ENCODE results near the gene UBE2J2.

The UBE2J2 gene

GRCh38 chr1:1291023-1291528 lies 17.4 kb upstream of the UBE2J2 start:
- no peaks in the 10 kb centered on the region for H3K79me2 ChIP-seq (ENCODE audit: low read length)
- H3K36me3 ChIP-seq (replicated peaks; ENCODE audit: low read depth, low read length) = no peaks in the 10 kb centered on the region
- H3K4me3 ChIP-seq (ENCODE audit: low read length) = no peak overlapping the region
- no peak overlapping the region for H2AFZ ChIP-seq (ENCODE audit: low read depth, low read length)
- no peaks in the 10 kb centered on the region for H3K27me3 ChIP-seq (ENCODE audit: low read depth, low read length)
- TF ChIP-seq EZH2phosphoT487 (IDR thresholded peaks at IDR 0.05; ENCODE audit: low read depth) (no peak), CTCF (IDR thresholded peaks at IDR 0.05; ENCODE audit: low read depth, low read length) (no peak)
- no peak overlapping the region for H3K4me2 ChIP-seq (ENCODE audit: low read length)
- H3K4me1 ChIP-seq (ENCODE audit: low read length) = no peaks in the 10 kb centered on the region
- H3K9ac ChIP-seq (ENCODE audit: low read length) = no peak overlapping the region
- H3K9me3 ChIP-seq (ENCODE audit: insufficient read depth, low read length) = no peaks in the 10 kb centered on the region
- no peak overlapping the region for H3K27ac ChIP-seq (ENCODE audit: low read length)
- no peaks in the 10 kb centered on the region for H4K20me1 ChIP-seq (ENCODE audit: insufficient read depth, low read length)

GRCh38 chr1:1290238-1290731 lies 16.6 kb upstream of the UBE2J2 start:
- no peaks in the 10 kb centered on the region for H3K4me1 ChIP-seq (ENCODE audit: low read length)
- H3K27me3 ChIP-seq (ENCODE audit: low read depth, low read length) = no peaks in the 10 kb centered on the region
- no peak overlapping the region for H3K27ac ChIP-seq (ENCODE audit: low read length)
- H3K9me3 ChIP-seq (ENCODE audit: insufficient read depth, low read length) = no peaks in the 10 kb centered on the region
- no peaks in the 10 kb centered on the region for H3K36me3 ChIP-seq (replicated peaks; ENCODE audit: low read depth, low read length)
- no peak overlapping the region for H3K4me3 ChIP-seq (ENCODE audit: low read length)
- H2AFZ ChIP-seq (ENCODE audit: low read depth, low read length) = no peak overlapping the region
- H3K4me2 ChIP-seq (ENCODE audit: low read length) = no peak overlapping the region
- no peak for TF ChIP-seq EZH2phosphoT487 (IDR thresholded peaks at IDR 0.05; ENCODE audit: low read depth)
- TF ChIP-seq CTCF (IDR thresholded peaks at IDR 0.05; ENCODE audit: low read depth, low read length) = no peak
- no peak overlapping the region for H3K9ac ChIP-seq (ENCODE audit: low read length)
- no peaks in the 10 kb centered on the region for H4K20me1 ChIP-seq (ENCODE audit: insufficient read depth, low read length)
- H3K79me2 ChIP-seq (ENCODE audit: low read length) = no peaks in the 10 kb centered on the region

- Histone ChIP-seq H3K27me3 (ENCODE audit: low read depth, low read length) (no peaks in the 10 kb centered on the region), H3K9me3 (ENCODE audit: insufficient read depth, low read length) (no peaks in the 10 kb centered on the region), H2AFZ (ENCODE audit: low read depth, low read length) (no peak overlapping the region), H3K9ac (ENCODE audit: low read length) (no peak overlapping the region), H3K4me1 (ENCODE audit: low read length) (peaks cover 3% of the 10 kb centered on the region; the same call in 1 of the 2 replicates), H4K20me1 (ENCODE audit: insufficient read depth, low read length) (no peaks in the 10 kb centered on the region), H3K4me3 (ENCODE audit: low read length) (no peak overlapping the region), H3K4me2 (ENCODE audit: low read length) (no peak overlapping the region), H3K79me2 (ENCODE audit: low read length) (no peaks in the 10 kb centered on the region), H3K27ac (ENCODE audit: low read length) (no peak overlapping the region), H3K36me3 (replicated peaks; ENCODE audit: low read depth, low read length) (no peaks in the 10 kb centered on the region)
- no peak for TF ChIP-seq CTCF (IDR thresholded peaks at IDR 0.05; ENCODE audit: low read depth, low read length)
- TF ChIP-seq EZH2phosphoT487 (IDR thresholded peaks at IDR 0.05; ENCODE audit: low read depth) = no peak
Measured at GRCh38 chr1:1287288-1288110, 13.8 kb upstream of the UBE2J2 start.

Measured in OCI-LY3 (cell line).